ENCODE measurements around the gene MFN1. TPM values are rescaled to one million over a fixed set of nuclear protein-coding genes. Genes with fewer than 3 reads are reported as not detected.

Gene MFN1
- total RNA-seq, 4 donors from 2014 or later, result 32.7 to 97.0 (median 39.5) TPM

GRCh38 chr3:179355996-179356395 is 8.5 kb downstream of the MFN1 start:
- H3K36me3 ChIP-seq, result peaks cover 97% of the 10 kb centered on the region
- no peak for DNase-seq (ENCODE audit: low spot score in 2 of 2)
- H3K4me1 ChIP-seq, result no peaks in the 10 kb centered on the region
- WGBS, result 83% methylated on average over 1 of the region's 1 CpG
- H3K4me3 ChIP-seq, result no peak overlapping the region
- no peaks in the 10 kb centered on the region for H3K9me3 ChIP-seq
- H3K27me3 ChIP-seq, result no peaks in the 10 kb centered on the region
- TF ChIP-seq POLR2AphosphoS5 (IDR thresholded peaks at IDR 0.05) (no peak), POLR2A (IDR thresholded peaks at IDR 0.05) (no peak), EP300 (IDR thresholded peaks at IDR 0.05) (no peak)
- TF ChIP-seq, protein P1, sequence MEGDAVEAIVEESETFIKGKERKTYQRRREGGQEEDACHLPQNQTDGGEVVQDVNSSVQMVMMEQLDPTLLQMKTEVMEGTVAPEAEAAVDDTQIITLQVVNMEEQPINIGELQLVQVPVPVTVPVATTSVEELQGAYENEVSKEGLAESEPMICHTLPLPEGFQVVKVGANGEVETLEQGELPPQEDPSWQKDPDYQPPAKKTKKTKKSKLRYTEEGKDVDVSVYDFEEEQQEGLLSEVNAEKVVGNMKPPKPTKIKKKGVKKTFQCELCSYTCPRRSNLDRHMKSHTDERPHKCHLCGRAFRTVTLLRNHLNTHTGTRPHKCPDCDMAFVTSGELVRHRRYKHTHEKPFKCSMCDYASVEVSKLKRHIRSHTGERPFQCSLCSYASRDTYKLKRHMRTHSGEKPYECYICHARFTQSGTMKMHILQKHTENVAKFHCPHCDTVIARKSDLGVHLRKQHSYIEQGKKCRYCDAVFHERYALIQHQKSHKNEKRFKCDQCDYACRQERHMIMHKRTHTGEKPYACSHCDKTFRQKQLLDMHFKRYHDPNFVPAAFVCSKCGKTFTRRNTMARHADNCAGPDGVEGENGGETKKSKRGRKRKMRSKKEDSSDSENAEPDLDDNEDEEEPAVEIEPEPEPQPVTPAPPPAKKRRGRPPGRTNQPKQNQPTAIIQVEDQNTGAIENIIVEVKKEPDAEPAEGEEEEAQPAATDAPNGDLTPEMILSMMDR (IDR thresholded peaks at IDR 0.05), result no peak
- no peak overlapping the region for H3K27ac ChIP-seq

DNA sequence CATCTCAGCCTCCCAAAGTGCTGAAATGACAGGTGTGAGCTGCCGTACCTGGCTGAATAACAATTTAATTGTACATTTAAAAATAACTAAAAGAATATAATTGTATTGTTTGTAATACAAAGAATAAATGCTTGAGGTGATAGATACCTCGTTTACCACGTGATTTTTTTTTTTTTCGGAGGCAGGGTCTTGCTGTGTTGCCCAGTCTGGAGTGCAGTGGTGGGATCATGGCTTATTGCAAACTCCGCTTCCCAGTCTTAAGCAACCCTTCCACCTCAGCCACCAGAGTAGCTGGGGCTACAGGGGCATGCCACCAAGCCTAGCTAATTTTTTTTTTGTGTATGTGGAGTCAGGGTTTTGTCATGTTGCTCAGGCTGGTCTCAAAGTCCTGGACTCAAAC is 15.8 kb downstream of the MFN1 start:
- Histone ChIP-seq H3K4me3 (no peak overlapping the region), H3K9me3 (no peaks in the 10 kb centered on the region), H3K4me1 (no peaks in the 10 kb centered on the region), H3K27ac (no peak overlapping the region), H3K27me3 (no peaks in the 10 kb centered on the region), H3K36me3 (peaks cover 91% of the 10 kb centered on the region)
- TF ChIP-seq POLR2A (IDR thresholded peaks at IDR 0.05) (no peak), EP300 (IDR thresholded peaks at IDR 0.05) (no peak), POLR2AphosphoS5 (IDR thresholded peaks at IDR 0.05) (no peak)
- TF ChIP-seq, protein P1 (IDR thresholded peaks at IDR 0.05), result no peak
- DNase-seq (ENCODE audit: low spot score in 2 of 2), result no peak
- 91% methylated on average over 5 of the region's 5 CpGs for WGBS

- no peak overlapping the region for H3K27ac ChIP-seq
- no peak overlapping the region for H3K4me3 ChIP-seq
- WGBS, result 100% methylated on average over 1 of the region's 1 CpG
- no peaks in the 10 kb centered on the region for H3K4me1 ChIP-seq
- H3K36me3 ChIP-seq, result peaks cover 55% of the 10 kb centered on the region
- DNase-seq (ENCODE audit: low spot score in 2 of 2), result no peak
- H3K9me3 ChIP-seq, result no peaks in the 10 kb centered on the region
- TF ChIP-seq, protein P1 (IDR thresholded peaks at IDR 0.05), result no peak
- no peak for TF ChIP-seq POLR2A (IDR thresholded peaks at IDR 0.05)
- TF ChIP-seq POLR2AphosphoS5 (IDR thresholded peaks at IDR 0.05), result no peak
- no peak for TF ChIP-seq EP300 (IDR thresholded peaks at IDR 0.05)
- no peaks in the 10 kb centered on the region for H3K27me3 ChIP-seq
Measured at GRCh38 chr3:179369621-179370020, 22.1 kb downstream of the MFN1 start.

- no peak for DNase-seq (ENCODE audit: low spot score in 2 of 2)
- Histone ChIP-seq H3K9me3 (no peaks in the 10 kb centered on the region), H3K4me1 (no peaks in the 10 kb centered on the region), H3K27me3 (no peaks in the 10 kb centered on the region), H3K36me3 (peaks cover 47% of the 10 kb centered on the region), H3K27ac (no peak overlapping the region), H3K4me3 (no peak overlapping the region)
- 92% methylated on average over 6 of the region's 6 CpGs for WGBS
- TF ChIP-seq POLR2A (IDR thresholded peaks at IDR 0.05), result no peak
- TF ChIP-seq, protein P1 (IDR thresholded peaks at IDR 0.05), result no peak
- no peak for TF ChIP-seq POLR2AphosphoS5 (IDR thresholded peaks at IDR 0.05)
- TF ChIP-seq EP300 (IDR thresholded peaks at IDR 0.05), result no peak
Measured at GRCh38 chr3:179373938-179374337, 26.4 kb downstream of the MFN1 start.

- H3K36me3 ChIP-seq, result peaks cover 53% of the 10 kb centered on the region
- 89% methylated on average over 12 of the region's 12 CpGs for WGBS
- H3K27ac ChIP-seq, result no peak overlapping the region
Measured at GRCh38 chr3:179375091-179375999, 27.8 kb downstream of the MFN1 start.

More at GRCh38 chr3:179375091-179375999, 27.8 kb downstream of the MFN1 start:
- Histone ChIP-seq H3K4me1 (no peaks in the 10 kb centered on the region), H3K9me3 (no peaks in the 10 kb centered on the region), H3K27me3 (no peaks in the 10 kb centered on the region), H3K4me3 (no peak overlapping the region)
- no peak for DNase-seq (ENCODE audit: low spot score in 2 of 2)
- TF ChIP-seq POLR2A (IDR thresholded peaks at IDR 0.05) (no peak), EP300 (IDR thresholded peaks at IDR 0.05) (no peak), POLR2AphosphoS5 (IDR thresholded peaks at IDR 0.05) (no peak)
- TF ChIP-seq, protein P1 (IDR thresholded peaks at IDR 0.05), result no peak

All from suprapubic skin (tissue), 4 donors.